ENCODE results near the gene RALGPS1. TPM values are rescaled to one million over a fixed set of nuclear protein-coding genes. Genes with fewer than 3 reads are reported as not detected.

RALGPS1 gene
- total RNA-seq, 1 donor from 2014 or later: 30.7 TPM

- Mint-ChIP-seq H3K27me3 (ENCODE audit: insufficient read depth, low read depth) (peaks cover 7% of the 10 kb centered on the region), H3K27ac (no peak overlapping the region), H3K9me3 (no peaks in the 10 kb centered on the region), H3K4me1 (peaks cover 50% of the 10 kb centered on the region), H3K36me3 (peaks cover 4% of the 10 kb centered on the region), H3K4me3 (no peak overlapping the region)
- Histone ChIP-seq H4K20me1 (ENCODE audit: low read depth) (peaks cover 34% of the 10 kb centered on the region), H3K27me3 (no peaks in the 10 kb centered on the region), H3K4me2 (no peak overlapping the region), H3F3A (ENCODE audit: low read depth) (peaks cover 36% of the 10 kb centered on the region), H3K27ac (no peak overlapping the region), H3K36me3 (no peaks in the 10 kb centered on the region), H2AFZ (replicated peaks) (no peak overlapping the region), H3K4me3 (no peak overlapping the region), H3K79me2 (ENCODE audit: low read depth) (peaks cover 28% of the 10 kb centered on the region), H3K4me1 (peaks cover 30% of the 10 kb centered on the region), H3K9ac (no peak overlapping the region), H3K9me3 (ENCODE audit: low read depth) (no peaks in the 10 kb centered on the region)
- DNase-seq (ENCODE audit: low spot score): no peak
- no peak for TF ChIP-seq EZH2 (IDR thresholded peaks at IDR 0.05)
- TF ChIP-seq CTCF (IDR thresholded peaks at IDR 0.05): no peak
- no peak for TF ChIP-seq EZH2phosphoT487 (IDR thresholded peaks at IDR 0.05)
Measured at GRCh38 chr9:127119320-127119709, 204.7 kb downstream of the RALGPS1 start.

- Histone ChIP-seq H3F3A (ENCODE audit: low read depth) (peaks cover 43% of the 10 kb centered on the region), H2AFZ (replicated peaks) (peak overlapping the region; percentile 58), H3K27ac (peak overlapping the region; percentile 74), H3K9me3 (ENCODE audit: low read depth) (no peaks in the 10 kb centered on the region), H3K4me2 (peak overlapping the region; percentile 92), H3K4me3 (peak overlapping the region; percentile 65), H3K36me3 (no peaks in the 10 kb centered on the region), H3K4me1 (peaks cover 30% of the 10 kb centered on the region), H4K20me1 (ENCODE audit: low read depth) (peaks cover 34% of the 10 kb centered on the region), H3K9ac (peak overlapping the region; percentile 46), H3K79me2 (ENCODE audit: low read depth) (peaks cover 28% of the 10 kb centered on the region), H3K27me3 (no peaks in the 10 kb centered on the region)
- peak; percentile 41 for DNase-seq (ENCODE audit: low spot score)
- Mint-ChIP-seq H3K27ac (no peak overlapping the region), H3K4me3 (peak overlapping the region; percentile 93), H3K36me3 (peaks cover 2% of the 10 kb centered on the region), H3K27me3 (ENCODE audit: insufficient read depth, low read depth) (peaks cover 11% of the 10 kb centered on the region), H3K9me3 (no peaks in the 10 kb centered on the region), H3K4me1 (peaks cover 51% of the 10 kb centered on the region)
- TF ChIP-seq EZH2 (IDR thresholded peaks at IDR 0.05): no peak
- no peak for TF ChIP-seq CTCF (IDR thresholded peaks at IDR 0.05)
- TF ChIP-seq EZH2phosphoT487 (IDR thresholded peaks at IDR 0.05): no peak
Measured at GRCh38 chr9:127121628-127122175, 207.1 kb downstream of the RALGPS1 start.

- TF ChIP-seq CTCF (IDR thresholded peaks at IDR 0.05): no peak
- TF ChIP-seq EZH2phosphoT487 (IDR thresholded peaks at IDR 0.05): no peak
- TF ChIP-seq EZH2 (IDR thresholded peaks at IDR 0.05): no peak
- Histone ChIP-seq H3K4me2 (peak within 1 kb of the TSS; percentile 92), H3K4me1 (peaks cover 30% of the 10 kb centered on the region)
Measured at GRCh38 chr9:127122176-127123063, 207.8 kb downstream of the RALGPS1 start, which contains the start of gene ANGPTL2. Gene ANGPTL2, minus strand, starts transcription at chr9:127122635. Its CDS starts 13,904 bp downstream, at chr9:127108731.

More at GRCh38 chr9:127122176-127123063, 207.8 kb downstream of the RALGPS1 start, which contains the start of gene ANGPTL2:
- H4K20me1 ChIP-seq (ENCODE audit: low read depth): peaks cover 34% of the 10 kb centered on the region
- peak within 1 kb of the TSS; percentile 46 for H3K9ac ChIP-seq
- Mint-ChIP-seq H3K9me3 (no peaks in the 10 kb centered on the region), H3K27me3 (ENCODE audit: insufficient read depth, low read depth) (peaks cover 11% of the 10 kb centered on the region), H3K4me1 (peaks cover 44% of the 10 kb centered on the region), H3K27ac (peak within 1 kb of the TSS; percentile 19), H3K36me3 (peaks cover 2% of the 10 kb centered on the region), H3K4me3 (peak within 1 kb of the TSS; percentile 93)
- H2AFZ ChIP-seq (replicated peaks): peak within 1 kb of the TSS; percentile 58
- peaks cover 28% of the 10 kb centered on the region for H3K79me2 ChIP-seq (ENCODE audit: low read depth)
- DNase-seq (ENCODE audit: low spot score): peak; percentile 97
- no peaks in the 10 kb centered on the region for H3K9me3 ChIP-seq (ENCODE audit: low read depth)
- H3F3A ChIP-seq (ENCODE audit: low read depth): peaks cover 43% of the 10 kb centered on the region
- no peaks in the 10 kb centered on the region for H3K36me3 ChIP-seq
- no peaks in the 10 kb centered on the region for H3K27me3 ChIP-seq
- H3K27ac ChIP-seq: peak within 1 kb of the TSS; percentile 74
- peak within 1 kb of the TSS; percentile 65 for H3K4me3 ChIP-seq
